NB4 (cell line): ENCODE results near the gene CEP55.
"Not testable (repeated sequence)": the region's sequence is repeated elsewhere in the genome, so short reads cannot be mapped to it uniquely, and the experiment has no call there.

Experiments
- DNase-seq: peaks from one replicate; pipeline ENCODE4 v3.0.0; 2010; ENCODE audit warnings: low read depth
- H3K4me3 ChIP-seq: one replicate; pipeline ENCODE4 v1.5.1; 2011; ENCODE audit warnings: mild to moderate bottlenecking, low read depth, low read length, moderate library complexity
- MYC ChIP-seq: IDR thresholded peaks from 2 replicates; pipeline ENCODE4 v1.6.1; 2011; ENCODE audit warnings: low read depth, low read length
- POLR2A ChIP-seq: IDR thresholded peaks from 2 replicates; pipeline ENCODE4 v1.6.1; 2011; ENCODE audit warnings: mild to moderate bottlenecking; ENCODE audit not compliant: insufficient read length; ENCODE audit errors: extremely low read depth
- TF ChIP-seq, protein P1 (sequence below): IDR thresholded peaks from one replicate; pipeline ENCODE4 v1.5.1; 2012; ENCODE audit warnings: low read depth, low read length
- TF ChIP-seq, protein P2 (sequence below): IDR thresholded peaks from 2 replicates; pipeline ENCODE4 v1.6.1; 2011; ENCODE audit warnings: low read depth, low read length

The CEP55 gene

GRCh38 chr10:93465806-93466675 is 30.4 kb upstream of the CEP55 start:
- peak; percentile 40 for DNase-seq
- H3K4me3 ChIP-seq: no peak overlapping the region
- TF ChIP-seq, protein P1, sequence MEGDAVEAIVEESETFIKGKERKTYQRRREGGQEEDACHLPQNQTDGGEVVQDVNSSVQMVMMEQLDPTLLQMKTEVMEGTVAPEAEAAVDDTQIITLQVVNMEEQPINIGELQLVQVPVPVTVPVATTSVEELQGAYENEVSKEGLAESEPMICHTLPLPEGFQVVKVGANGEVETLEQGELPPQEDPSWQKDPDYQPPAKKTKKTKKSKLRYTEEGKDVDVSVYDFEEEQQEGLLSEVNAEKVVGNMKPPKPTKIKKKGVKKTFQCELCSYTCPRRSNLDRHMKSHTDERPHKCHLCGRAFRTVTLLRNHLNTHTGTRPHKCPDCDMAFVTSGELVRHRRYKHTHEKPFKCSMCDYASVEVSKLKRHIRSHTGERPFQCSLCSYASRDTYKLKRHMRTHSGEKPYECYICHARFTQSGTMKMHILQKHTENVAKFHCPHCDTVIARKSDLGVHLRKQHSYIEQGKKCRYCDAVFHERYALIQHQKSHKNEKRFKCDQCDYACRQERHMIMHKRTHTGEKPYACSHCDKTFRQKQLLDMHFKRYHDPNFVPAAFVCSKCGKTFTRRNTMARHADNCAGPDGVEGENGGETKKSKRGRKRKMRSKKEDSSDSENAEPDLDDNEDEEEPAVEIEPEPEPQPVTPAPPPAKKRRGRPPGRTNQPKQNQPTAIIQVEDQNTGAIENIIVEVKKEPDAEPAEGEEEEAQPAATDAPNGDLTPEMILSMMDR: no peak
- TF ChIP-seq, protein P2, sequence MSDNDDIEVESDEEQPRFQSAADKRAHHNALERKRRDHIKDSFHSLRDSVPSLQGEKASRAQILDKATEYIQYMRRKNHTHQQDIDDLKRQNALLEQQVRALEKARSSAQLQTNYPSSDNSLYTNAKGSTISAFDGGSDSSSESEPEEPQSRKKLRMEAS: no peak
- no peak for TF ChIP-seq POLR2A
- no peak for TF ChIP-seq MYC

DNA sequence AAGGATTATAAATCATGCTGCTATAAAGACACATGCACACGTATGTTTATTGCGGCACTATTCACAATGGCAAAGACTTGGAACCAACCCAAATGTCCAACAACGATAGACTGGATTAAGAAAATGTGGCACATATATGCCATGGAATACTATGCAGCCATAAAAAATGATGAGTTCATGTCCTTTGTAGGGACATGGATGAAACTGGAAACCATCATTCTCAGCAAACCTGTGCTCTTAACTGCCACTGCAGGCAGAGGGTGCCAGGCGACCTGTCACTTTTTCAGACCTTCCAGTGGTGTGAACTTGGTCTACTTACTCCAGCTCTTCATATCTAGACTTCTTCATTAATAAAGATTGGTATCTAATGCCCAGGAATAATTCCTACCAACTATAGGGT is 28.8 kb upstream of the CEP55 start:
- not testable (repeated sequence) for DNase-seq, H3K4me3 ChIP-seq

GRCh38 chr10:93468461-93469213 is 27.8 kb upstream of the CEP55 start:
- no peak for DNase-seq
- TF ChIP-seq POLR2A (no peak), MYC (no peak)
- TF ChIP-seq, protein P1: no peak
- TF ChIP-seq, protein P2: no peak
- H3K4me3 ChIP-seq: no peak overlapping the region

- DNase-seq: no peak
- H3K4me3 ChIP-seq: no peak overlapping the region
- no peak for TF ChIP-seq POLR2A
- TF ChIP-seq MYC: no peak
- TF ChIP-seq, protein P1: no peak
- TF ChIP-seq, protein P2: no peak
Measured at GRCh38 chr10:93469454-93469853, 27.0 kb upstream of the CEP55 start.

GRCh38 chr10:93471110-93471651 is 25.2 kb upstream of the CEP55 start:
- TF ChIP-seq POLR2A (no peak), MYC (no peak)
- TF ChIP-seq, protein P1: no peak
- TF ChIP-seq, protein P2: no peak
- no peak overlapping the region for H3K4me3 ChIP-seq
- DNase-seq: peak; percentile 63

GRCh38 chr10:93473161-93473560 is 23.3 kb upstream of the CEP55 start:
- no peak overlapping the region for H3K4me3 ChIP-seq
- no peak for DNase-seq
- TF ChIP-seq, protein P2: no peak
- TF ChIP-seq POLR2A: no peak
- TF ChIP-seq, protein P1: no peak
- TF ChIP-seq MYC: no peak
